NCI-H748 (cell line): Measurements from ENCODE around the gene CENPM.
A peak's percentile ranks its signal among the peaks of the same experiment; 100 is the strongest.

ENCODE experiments used
- DNase-seq: peaks from one replicate; lab custom pipeline; 2025; ENCODE audit not compliant: unreplicated experiment; lab: John Stamatoyannopoulos, UW

CENPM gene

GRCh38 chr22:41915035-41915785 is 31.7 kb downstream of the CENPM start, which contains the start of gene SHISA8:
TSS of gene SHISA8 (minus strand) at chr22:41915074. CDS start at chr22:41914667, 407 bp downstream.
- DNase-seq = peak; percentile 66

GRCh38 chr22:41914611-41915034 is 32.3 kb downstream of the CENPM start:
- DNase-seq = no peak

- peak; percentile 67 for DNase-seq
Observed at GRCh38 chr22:41913842-41914534, 33.0 kb downstream of the CENPM start.

GRCh38 chr22:41913040-41913719 is 33.8 kb downstream of the CENPM start:
- no peak for DNase-seq

- no peak for DNase-seq
Observed at GRCh38 chr22:41912338-41913039, 34.5 kb downstream of the CENPM start.

- DNase-seq = no peak
Observed at GRCh38 chr22:41911001-41911611, 35.8 kb downstream of the CENPM start.

- DNase-seq = no peak
Observed at GRCh38 chr22:41910050-41911000, 36.6 kb downstream of the CENPM start.

- no peak for DNase-seq
Observed at GRCh38 chr22:41909310-41910049, 37.5 kb downstream of the CENPM start.

GRCh38 chr22:41908411-41909309 is 38.3 kb downstream of the CENPM start:
- DNase-seq = no peak

GRCh38 chr22:41907436-41908401 is 39.2 kb downstream of the CENPM start:
- DNase-seq = no peak

- no peak for DNase-seq
Observed at GRCh38 chr22:41906822-41907221, 40.1 kb downstream of the CENPM start.

- DNase-seq = no peak
Observed at GRCh38 chr22:41905411-41906202, 41.3 kb downstream of the CENPM start.

GRCh38 chr22:41904450-41905410 is 42.2 kb downstream of the CENPM start:
- DNase-seq = no peak

- DNase-seq = no peak
Observed at GRCh38 chr22:41902932-41903421, 44.0 kb downstream of the CENPM start.

GRCh38 chr22:41902016-41902415 is 44.9 kb downstream of the CENPM start:
- no peak for DNase-seq
